Astrocyte (in vitro differentiated cells and primary cell): Measurements from ENCODE around the gene PLXNB3. TPM values are rescaled to one million over a fixed set of nuclear protein-coding genes. Genes with fewer than 3 reads are reported as not detected.

Experiments used
- DNase-seq: peaks from one replicate; pipeline ENCODE4 v3.0.0-alpha.2; 2010; ENCODE audit warnings: low read depth
- FAIRE-seq: peaks from 2 replicates; lab custom pipeline; 2011; peaks lifted over from hg19 to GRCh38; lab: Jason Lieb, UNC
- H2AFZ ChIP-seq: 2 replicates; pipeline ENCODE4 v1.6.0; 2012; ENCODE audit warnings: low read depth, low read length, inconsistent platforms
- H3K27ac ChIP-seq: 2 replicates; pipeline ENCODE4 v1.5.1; 2011; ENCODE audit warnings: low read depth, low read length, inconsistent platforms
- H3K27me3 ChIP-seq: 2 replicates; pipeline ENCODE4 v1.6.0; 2011; ENCODE audit warnings: low read length, inconsistent platforms; ENCODE audit not compliant: insufficient read depth
- H3K36me3 ChIP-seq: 2 replicates; pipeline ENCODE4 v1.5.1; 2011; ENCODE audit warnings: low read length, inconsistent platforms; ENCODE audit not compliant: insufficient read depth
- H3K4me1 ChIP-seq: 2 replicates; pipeline ENCODE4 v1.5.1; 2011; ENCODE audit warnings: low read length, inconsistent platforms; ENCODE audit not compliant: insufficient read depth
- H3K4me2 ChIP-seq: 2 replicates; pipeline ENCODE4 v1.6.0; 2012; ENCODE audit warnings: low read length, inconsistent platforms
- H3K4me3 ChIP-seq: 2 replicates; pipeline ENCODE4 v1.5.1; 2011; ENCODE audit warnings: low read depth, mild to moderate bottlenecking, low read length, inconsistent platforms; ENCODE audit not compliant: insufficient read depth
- H3K79me2 ChIP-seq: 2 replicates; pipeline ENCODE4 v1.6.0; 2012; ENCODE audit warnings: mild to moderate bottlenecking, low read length, inconsistent platforms; ENCODE audit not compliant: insufficient read depth
- H3K9ac ChIP-seq: 2 replicates; pipeline ENCODE4 v1.6.0; 2012; ENCODE audit warnings: mild to moderate bottlenecking, low read length, inconsistent platforms
- H3K9me3 ChIP-seq: 2 replicates; pipeline ENCODE4 v1.5.1; 2012; ENCODE audit warnings: low read depth, mild to moderate bottlenecking, low read length, inconsistent platforms; ENCODE audit not compliant: insufficient read depth
- H4K20me1 ChIP-seq: 2 replicates; pipeline ENCODE4 v1.6.0; 2012; ENCODE audit warnings: low read length, inconsistent platforms; ENCODE audit not compliant: insufficient read depth
- H3K27ac Mint-ChIP-seq: one replicate; pipeline ENCODE4 v1.8.0; 2021; ENCODE audit warnings: mild to moderate bottlenecking, mixed read lengths; ENCODE audit not compliant: unreplicated experiment
- H3K27me3 Mint-ChIP-seq: one replicate; pipeline ENCODE4 v1.8.0; 2021; ENCODE audit warnings: low read depth, mixed read lengths; ENCODE audit not compliant: unreplicated experiment
- H3K36me3 Mint-ChIP-seq: one replicate; pipeline ENCODE4 v1.8.0; 2021; ENCODE audit warnings: low read depth, mixed read lengths; ENCODE audit not compliant: unreplicated experiment
- H3K4me1 Mint-ChIP-seq: one replicate; pipeline ENCODE4 v1.8.0; 2021; ENCODE audit warnings: low read depth, mixed read lengths; ENCODE audit not compliant: unreplicated experiment
- H3K4me3 Mint-ChIP-seq: one replicate; pipeline ENCODE4 v1.8.0; 2021; ENCODE audit warnings: mild to moderate bottlenecking, moderate library complexity, mixed read lengths; ENCODE audit not compliant: unreplicated experiment
- H3K9me3 Mint-ChIP-seq: one replicate; pipeline ENCODE4 v1.8.0; 2021; ENCODE audit warnings: mild to moderate bottlenecking, mixed read lengths; ENCODE audit not compliant: unreplicated experiment
- CTCF ChIP-seq: IDR thresholded peaks from 2 replicates; pipeline ENCODE4 v1.5.1; 2011; ENCODE audit warnings: low read depth, mild to moderate bottlenecking, inconsistent platforms, low read length, moderate library complexity; ENCODE audit not compliant: insufficient read depth
- EZH2 ChIP-seq: IDR thresholded peaks from 2 replicates; pipeline ENCODE4 v1.6.1; 2012; ENCODE audit warnings: mild to moderate bottlenecking, low read length, inconsistent platforms; ENCODE audit not compliant: insufficient read depth
- total RNA-seq: library from RNA; stranded (reverse); gene quantifications from 2 replicates; pipeline ENCODE4 v1.2.1, GENCODE V29; 2021

The PLXNB3 gene
- total RNA-seq, 1 donor from 2014 or later = 5.3 TPM

- Histone ChIP-seq H3K27me3 (no peaks in the 10 kb centered on the region), H3K4me2 (no peak overlapping the region), H3K79me2 (no peaks in the 10 kb centered on the region), H4K20me1 (peaks cover 4% of the 10 kb centered on the region), H3K9ac (no peak overlapping the region), H3K4me3 (no peak overlapping the region), H3K9me3 (no peaks in the 10 kb centered on the region), H2AFZ (no peak overlapping the region), H3K36me3 (no peaks in the 10 kb centered on the region), H3K27ac (no peak overlapping the region), H3K4me1 (peaks cover 3% of the 10 kb centered on the region)
- no peaks in the 10 kb centered on the region for H3K27me3 Mint-ChIP-seq
- no peak for TF ChIP-seq EZH2
- TF ChIP-seq CTCF = no peak
- H3K27ac Mint-ChIP-seq = no peak overlapping the region
- FAIRE-seq (no peak), DNase-seq (no peak)
- no peaks in the 10 kb centered on the region for H3K9me3 Mint-ChIP-seq
- no peaks in the 10 kb centered on the region for H3K4me1 Mint-ChIP-seq
- peaks cover 13% of the 10 kb centered on the region for H3K36me3 Mint-ChIP-seq
- no peak overlapping the region for H3K4me3 Mint-ChIP-seq
Measured at GRCh38 chrX:153736071-153736820, 27.8 kb upstream of the PLXNB3 start.

GRCh38 chrX:153736871-153737441 is 27.1 kb upstream of the PLXNB3 start:
- H3K9ac ChIP-seq = no peak overlapping the region
- TF ChIP-seq EZH2 = no peak
- no peak for TF ChIP-seq CTCF
- Mint-ChIP-seq H3K4me1 (no peaks in the 10 kb centered on the region), H3K9me3 (no peaks in the 10 kb centered on the region), H3K27me3 (no peaks in the 10 kb centered on the region), H3K36me3 (peaks cover 6% of the 10 kb centered on the region), H3K4me3 (no peak overlapping the region), H3K27ac (no peak overlapping the region)
- H3K79me2 ChIP-seq = no peaks in the 10 kb centered on the region
- no peak overlapping the region for H2AFZ ChIP-seq
- peaks cover 4% of the 10 kb centered on the region for H4K20me1 ChIP-seq
- no peak overlapping the region for H3K4me2 ChIP-seq
- FAIRE-seq = peak; percentile 87
- no peak overlapping the region for H3K4me3 ChIP-seq
- H3K9me3 ChIP-seq = no peaks in the 10 kb centered on the region
- H3K4me1 ChIP-seq = peaks cover 3% of the 10 kb centered on the region
- no peaks in the 10 kb centered on the region for H3K27me3 ChIP-seq
- no peak for DNase-seq
- H3K36me3 ChIP-seq = no peaks in the 10 kb centered on the region
- no peak overlapping the region for H3K27ac ChIP-seq

- H3K36me3 Mint-ChIP-seq = peaks cover 1% of the 10 kb centered on the region
- DNase-seq (no peak), FAIRE-seq (no peak)
- Histone ChIP-seq H4K20me1 (peaks cover 4% of the 10 kb centered on the region), H2AFZ (no peak overlapping the region), H3K4me1 (no peaks in the 10 kb centered on the region), H3K27me3 (no peaks in the 10 kb centered on the region), H3K9ac (no peak overlapping the region), H3K27ac (no peak overlapping the region), H3K9me3 (no peaks in the 10 kb centered on the region), H3K4me3 (no peak overlapping the region), H3K79me2 (no peaks in the 10 kb centered on the region), H3K36me3 (no peaks in the 10 kb centered on the region), H3K4me2 (no peak overlapping the region)
- H3K4me3 Mint-ChIP-seq = no peak overlapping the region
- no peak overlapping the region for H3K27ac Mint-ChIP-seq
- TF ChIP-seq EZH2 (no peak), CTCF (no peak)
- no peaks in the 10 kb centered on the region for H3K4me1 Mint-ChIP-seq
- no peaks in the 10 kb centered on the region for H3K9me3 Mint-ChIP-seq
- no peaks in the 10 kb centered on the region for H3K27me3 Mint-ChIP-seq
Measured at GRCh38 chrX:153738056-153738605, 25.9 kb upstream of the PLXNB3 start.
